Panc1 (cell line): ENCODE measurements around the gene C9.

Source experiments
- CTCF ChIP-seq: fragments of 450-650 bp; IDR thresholded peaks from 2 replicates; pipeline ENCODE4 v1.5.1; 2017; ENCODE audit warnings: mild to moderate bottlenecking
- POLR2AphosphoS5 ChIP-seq: IDR thresholded peaks from 2 replicates; pipeline ENCODE4 v1.6.1; 2012; ENCODE audit warnings: mild to moderate bottlenecking, low read depth, low read length, moderate library complexity
- REST ChIP-seq, 2 experiments: IDR thresholded peaks; 2 replicates each; pipeline ENCODE4 v1.6.1; 2011 to 2012; ENCODE audit warnings: low read depth in 2 of 2, control low read depth in 1 of 2, low read length in 1 of 2, mild to moderate bottlenecking in 1 of 2, moderate library complexity in 1 of 2; ENCODE audit not compliant: insufficient read depth in 1 of 2
- TCF7L2 ChIP-seq: IDR thresholded peaks from 2 replicates; pipeline ENCODE4 v1.6.1; 2011; ENCODE audit warnings: mild to moderate bottlenecking, low read depth, low read length, inconsistent platforms

- no peak for TF ChIP-seq CTCF
- TF ChIP-seq REST (IDR thresholded peaks at IDR 0.05; ENCODE audit: insufficient read depth in 1 of 2, low read depth in 2 of 2, low read length in 1 of 2) = no peak
- no peak for TF ChIP-seq POLR2AphosphoS5
- no peak for TF ChIP-seq TCF7L2
Observed at GRCh38 chr5:39341896-39342295, 22.4 kb downstream of the C9 start.
